GM19452 (cell line): Measurements from ENCODE around the gene BNIP5.

Experiments
- ATAC-seq: cut with Tn5 transposase; IDR thresholded peaks from one replicate; pipeline ENCODE4 v1.9.1; 2021; ENCODE audit not compliant: unreplicated experiment

Gene BNIP5

GRCh38 chr6:36301085-36301658 lies 35.5 kb downstream of the BNIP5 start:
- no peak for ATAC-seq

DNA sequence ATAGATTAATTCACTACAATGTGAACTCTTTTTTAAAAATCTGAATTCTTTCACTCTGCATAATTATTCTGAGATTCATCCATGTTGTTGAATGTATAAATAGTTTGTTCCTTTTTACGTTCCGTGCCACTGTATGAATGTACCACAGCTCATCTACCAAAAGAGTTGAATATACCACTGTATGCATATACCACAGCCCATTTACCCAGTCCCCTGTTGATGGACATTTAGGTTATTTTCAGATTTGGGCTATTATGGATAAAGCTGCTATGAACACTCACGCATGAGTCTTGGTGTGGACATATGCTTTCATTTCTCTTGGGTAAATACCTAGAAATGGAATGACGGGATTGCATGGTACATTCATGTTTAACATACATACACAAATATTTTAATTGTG lies 38.7 kb downstream of the BNIP5 start:
- ATAC-seq: no peak

DNA sequence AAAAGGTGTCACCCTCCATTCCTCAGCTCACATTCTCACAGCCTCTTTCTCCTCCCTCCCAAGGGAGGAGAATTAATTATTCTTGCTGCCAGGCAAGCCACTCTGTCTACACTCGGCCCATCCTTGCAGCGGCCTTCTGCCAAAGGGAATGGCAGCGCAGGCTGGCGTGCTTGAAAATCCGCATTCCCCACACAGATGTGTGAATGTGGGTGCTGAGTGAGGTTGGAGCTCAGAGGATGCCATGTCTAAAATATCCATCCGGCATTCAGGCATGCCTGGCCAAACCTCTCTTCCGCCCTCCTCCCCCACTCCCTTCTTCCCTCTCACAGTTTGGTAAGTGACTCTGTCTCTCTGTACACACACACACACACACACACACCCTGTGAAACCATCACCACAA lies 39.2 kb downstream of the BNIP5 start:
- no peak for ATAC-seq

DNA sequence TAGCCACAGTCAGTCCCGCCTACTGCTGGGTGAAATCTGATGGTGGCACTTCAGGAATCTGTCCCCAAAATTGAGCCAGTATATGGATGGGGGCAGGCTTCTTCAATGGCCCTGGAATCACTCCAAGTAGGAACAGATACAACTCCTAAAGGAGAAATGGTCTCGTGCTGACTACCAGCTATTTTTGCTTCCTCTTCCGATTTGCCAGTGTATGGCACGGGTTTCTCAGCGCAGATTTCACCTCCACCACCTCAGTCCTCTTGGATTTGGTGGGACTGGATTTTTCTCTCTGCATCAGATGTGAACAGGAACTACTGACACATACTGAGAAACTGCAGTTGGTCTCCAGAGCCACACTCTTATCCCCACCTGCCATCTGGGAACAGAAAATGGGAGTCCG lies 39.6 kb downstream of the BNIP5 start:
- ATAC-seq: no peak

GRCh38 chr6:36296240-36296639 lies 40.4 kb downstream of the BNIP5 start:
- ATAC-seq: no peak

- no peak for ATAC-seq
Measured at GRCh38 chr6:36292170-36292569, 44.5 kb downstream of the BNIP5 start.

GRCh38 chr6:36290668-36291620 lies 45.7 kb downstream of the BNIP5 start:
- ATAC-seq: no peak

GRCh38 chr6:36289281-36289878 lies 47.3 kb downstream of the BNIP5 start:
- ATAC-seq: no peak

DNA sequence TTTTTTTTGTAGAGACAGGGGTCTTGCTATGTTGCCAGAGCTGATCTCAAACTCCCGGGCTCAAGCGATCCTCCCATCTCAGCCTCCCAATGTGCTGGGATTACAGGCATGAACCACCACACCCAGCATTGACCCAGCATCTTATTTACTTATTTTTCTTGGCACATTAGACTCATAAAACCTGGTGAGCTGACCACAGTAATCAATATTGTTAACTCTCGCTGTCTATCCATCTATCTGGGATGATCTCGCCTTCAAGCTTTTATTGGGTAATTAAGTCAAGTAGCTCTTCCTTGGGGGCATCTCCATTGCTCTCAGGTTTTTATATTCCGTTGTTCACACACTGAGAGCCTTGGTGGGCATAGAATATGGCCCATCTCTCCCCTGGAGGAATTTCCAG lies 49.8 kb downstream of the BNIP5 start:
- ATAC-seq: no peak

DNA sequence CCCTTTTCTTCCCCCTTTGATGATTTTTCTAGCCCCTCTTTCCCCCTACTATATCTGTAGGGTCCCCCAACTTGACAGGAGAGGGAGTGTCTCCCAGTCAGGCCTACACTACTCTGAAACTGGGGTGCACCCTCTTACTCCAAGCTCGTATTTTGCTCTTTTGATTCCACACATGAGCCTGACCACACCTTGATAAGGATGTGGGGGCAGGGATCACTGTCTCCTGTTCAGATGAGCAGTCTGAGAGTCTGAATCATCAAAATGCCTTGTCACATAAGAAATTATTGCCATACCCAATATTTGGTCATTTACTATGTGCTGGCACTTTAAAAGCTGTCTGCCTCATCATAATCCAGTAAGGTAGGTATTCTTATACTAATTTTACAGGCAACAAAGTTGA lies 50.9 kb downstream of the BNIP5 start:
- no peak for ATAC-seq

DNA sequence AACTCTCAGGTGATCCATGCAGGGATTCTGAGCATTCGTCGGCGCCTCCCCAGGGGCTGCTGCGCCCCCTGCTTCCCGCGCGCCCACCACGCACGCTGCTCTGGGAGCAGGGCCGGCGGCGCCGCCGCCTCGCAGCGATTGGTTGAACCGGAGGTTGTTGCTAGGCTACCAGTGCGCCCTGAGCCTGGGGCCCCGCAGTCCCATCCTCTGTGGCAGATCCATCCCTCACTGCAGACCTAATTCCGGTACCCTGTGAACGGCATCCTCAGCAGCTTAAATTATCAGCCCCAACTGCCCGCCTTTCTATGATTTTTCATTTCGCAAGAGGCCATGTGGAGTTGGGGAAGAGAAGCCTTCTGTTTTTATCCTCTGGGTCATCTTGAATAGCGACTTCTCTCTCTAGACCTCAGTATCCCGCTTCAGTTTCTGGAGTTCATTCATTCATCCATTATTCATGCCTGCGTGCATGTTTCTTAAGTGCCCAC lies 51.5 kb downstream of the BNIP5 start:
- ATAC-seq: no peak

GRCh38 chr6:36284359-36284758 lies 52.3 kb downstream of the BNIP5 start:
- no peak for ATAC-seq

DNA sequence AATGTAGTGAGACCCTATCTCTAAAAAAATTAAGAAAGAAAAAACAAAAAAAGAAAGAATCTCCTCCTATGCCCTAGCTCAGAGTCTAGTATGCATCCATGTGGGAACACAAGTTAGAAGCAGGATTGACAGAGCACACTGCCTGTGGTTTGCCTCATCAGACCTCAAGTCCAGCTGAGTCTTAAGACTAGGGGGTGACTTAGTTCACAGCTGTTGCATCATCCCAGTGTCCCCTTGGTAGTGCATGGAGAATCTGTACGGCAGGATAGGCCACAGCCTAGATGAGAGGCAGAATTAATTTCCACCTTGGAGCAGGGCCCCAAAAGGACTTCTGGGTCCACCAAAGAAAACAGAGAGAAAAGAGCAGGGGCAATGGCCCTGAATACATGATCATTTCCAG lies 53.1 kb downstream of the BNIP5 start:
- no peak for ATAC-seq

DNA sequence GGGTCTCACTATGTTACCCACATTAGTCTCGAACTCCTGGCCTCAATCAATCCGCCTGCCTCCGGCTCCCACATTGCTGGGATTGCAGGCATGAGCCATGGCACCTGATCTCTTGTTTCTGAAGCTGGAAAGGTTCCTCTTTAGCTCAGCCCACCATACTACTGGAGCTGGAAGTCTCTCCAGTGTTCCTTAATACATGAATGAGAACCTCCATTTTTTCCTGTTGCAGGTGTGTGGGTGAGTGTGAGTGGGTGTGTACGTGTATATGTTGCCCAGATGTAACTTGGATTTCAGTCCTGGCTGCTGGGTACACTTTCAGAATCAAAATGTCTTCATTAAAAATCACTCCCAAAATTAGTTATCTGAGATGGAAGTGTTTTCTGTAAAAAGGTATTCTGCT lies 55.7 kb downstream of the BNIP5 start:
- ATAC-seq: no peak

DNA sequence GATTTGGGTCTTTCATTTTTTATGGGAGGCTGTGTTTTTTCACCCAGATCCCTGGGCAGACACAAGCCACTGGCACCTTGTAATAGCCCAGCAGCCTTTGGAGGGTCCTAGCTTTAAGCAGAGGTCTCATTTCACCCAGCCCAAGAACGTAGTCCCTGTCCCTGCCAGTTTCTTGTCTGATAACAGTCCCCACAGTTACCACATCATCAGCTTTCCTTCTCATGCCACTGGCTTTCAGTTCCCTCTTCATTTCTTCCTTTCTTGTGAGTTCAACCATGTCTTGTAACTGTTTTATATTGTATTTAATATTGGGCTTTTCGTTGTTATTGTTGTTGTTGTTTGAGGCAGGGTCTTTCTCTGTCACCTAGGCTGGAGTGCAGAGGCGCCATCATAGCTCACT lies 56.2 kb downstream of the BNIP5 start:
- ATAC-seq: no peak

GRCh38 chr6:36277946-36278470 lies 58.7 kb downstream of the BNIP5 start:
- no peak for ATAC-seq

DNA sequence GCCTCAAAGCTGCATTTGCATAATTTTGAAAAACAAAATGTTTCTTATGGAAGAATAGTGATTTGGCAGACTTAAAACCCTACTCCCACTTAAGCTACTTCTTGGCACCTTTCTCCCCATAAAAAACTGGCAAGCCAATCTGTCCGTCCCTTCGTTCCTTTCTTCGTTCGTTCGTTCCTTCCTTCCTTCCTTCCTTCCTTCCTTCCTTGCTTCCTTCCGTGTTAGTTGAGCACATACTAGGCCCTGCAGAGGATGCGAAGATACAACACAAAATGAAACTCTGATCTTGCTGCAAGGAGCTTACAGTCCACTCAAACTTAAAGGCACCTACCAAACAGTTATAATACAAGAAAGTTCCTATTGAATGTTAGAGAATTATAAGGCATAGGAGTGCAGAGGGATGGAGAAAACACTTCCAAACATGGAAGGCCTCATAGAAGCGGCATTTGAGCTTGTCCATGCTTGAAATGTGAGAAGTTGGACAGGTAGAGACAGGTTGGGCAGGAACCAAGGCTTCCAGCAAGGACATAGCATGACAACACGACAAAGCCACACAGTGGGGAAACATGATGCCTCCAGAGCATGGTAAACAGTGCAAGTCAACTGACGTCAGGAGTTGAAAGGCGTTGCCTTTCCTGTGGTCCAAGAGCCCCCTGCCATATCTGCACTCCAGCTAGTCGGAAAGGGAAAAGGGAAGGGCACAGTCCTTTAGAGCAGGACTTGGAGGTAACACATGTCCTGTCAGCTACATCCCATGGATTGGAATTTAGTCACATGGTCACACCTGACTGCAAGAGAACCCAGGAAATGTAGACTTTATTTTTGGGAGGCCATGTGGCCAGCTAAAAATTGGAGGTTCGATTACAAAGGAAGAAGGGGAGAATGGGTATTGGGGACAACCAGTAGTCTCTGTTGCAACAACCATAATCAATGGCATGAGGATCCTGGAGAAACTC lies 59.8 kb downstream of the BNIP5 start:
- no peak for ATAC-seq

GRCh38 chr6:36273802-36274514 lies 62.7 kb downstream of the BNIP5 start:
- no peak for ATAC-seq

- no peak for ATAC-seq
Measured at GRCh38 chr6:36273067-36273466, 63.6 kb downstream of the BNIP5 start.

DNA sequence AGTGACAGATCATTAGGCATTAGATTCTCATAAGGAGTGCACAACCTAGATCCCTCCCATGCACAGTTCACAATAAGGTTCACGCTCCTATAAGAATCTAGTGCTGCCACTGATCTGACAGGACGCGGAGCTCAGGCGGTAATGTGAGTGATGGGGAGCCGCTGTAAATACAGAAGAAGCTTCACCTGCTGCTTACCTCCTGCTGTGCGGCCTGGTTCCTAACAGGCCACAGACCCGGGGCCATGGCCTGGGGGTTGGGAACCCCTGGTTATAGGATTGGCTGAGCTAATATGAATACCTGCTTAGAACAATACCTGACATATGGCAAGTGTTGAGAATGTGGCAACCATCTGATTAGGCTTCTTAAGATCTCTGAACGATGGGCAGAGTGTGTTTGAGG lies 64.5 kb downstream of the BNIP5 start:
- no peak for ATAC-seq
